Esophagus squamous epithelium (tissue), 5 donors: ENCODE results near the gene TBK1. TPM values are rescaled to one million over a fixed set of nuclear protein-coding genes. Genes with fewer than 3 reads are reported as not detected.

Source experiments
- DNase-seq: peaks from one replicate; lab custom pipeline; 2025; lab: John Stamatoyannopoulos, UW
- H3K27ac ChIP-seq, 4 donors: fragments of 200-600 bp; sonication (generic); one replicate each; pipeline ENCODE4 v1.5.1; 2016 to 2019; ENCODE audit warnings: mild to moderate bottlenecking in 1 of 4
- H3K27me3 ChIP-seq, 4 donors: fragments of 200-600 bp; sonication (generic); 1 replicate in 3 of 4; 2 replicates in 1 of 4; pipeline versions ENCODE4 v1.5.1 to v1.6.0; 2017 to 2021; ENCODE audit warnings: antibody characterized with exemption in 1 of 4
- H3K36me3 ChIP-seq, 3 donors: fragments of 200-600 bp; sonication (generic); one replicate each; pipeline ENCODE4 v1.5.1; 2016 to 2019
- H3K4me1 ChIP-seq, 3 donors: fragments of 200-600 bp; sonication (generic); one replicate each; pipeline ENCODE4 v1.5.1; 2017 to 2019
- H3K4me3 ChIP-seq, 4 donors: fragments of 200-600 bp; sonication (generic); 1 replicate in 3 of 4; 2 replicates in 1 of 4; pipeline ENCODE4 v1.5.1; 2016 to 2019; ENCODE audit warnings: mild to moderate bottlenecking in 2 of 4, moderate library complexity in 1 of 4
- H3K9me3 ChIP-seq, 3 donors: fragments of 200-600 bp; sonication (generic); one replicate each; pipeline ENCODE4 v1.5.1; 2016 to 2019
- POLR2A ChIP-seq, 4 donors: fragments of 450-650 bp; IDR thresholded peaks; one replicate each; pipeline ENCODE4 v1.6.1; 2017; ENCODE audit warnings: antibody characterized with exemption in 4 of 4, mild to moderate bottlenecking in 4 of 4, moderate library complexity in 3 of 4
- WGBS, 2 donors: methylation state at CpG; one replicate each; pipeline ENCODE4 v1.1.5; 2018; 5-methylcytosine and 5-hydroxymethylcytosine counted together
- intact Hi-C: fragments of 100-400 bp; cut with DNase I; formaldehyde crosslinking; loops from one replicate; pipeline ENCODE4 v1.15.0; 2022
- total RNA-seq, 4 donors: library from RNA; depleted of rRNA; stranded (reverse); fragments of >200 nt; gene quantifications; one replicate each; pipeline ENCODE4 v1.1.0, GENCODE V29; 2016
- TF ChIP-seq, protein P1 (sequence below), 6 experiments: fragments of 450-650 bp in 4 of 6; fragments of 200-600 bp in 2 of 6; sonication (generic) in 2 of 6; IDR thresholded peaks; one replicate each; pipeline ENCODE4 v1.5.1; 2016 to 2019; ENCODE audit warnings: antibody characterized with exemption in 6 of 6, mild to moderate bottlenecking in 4 of 6, moderate library complexity in 4 of 6
- donor health status: DM: yes; HTN: yes; CAD: no.

TBK1 gene
- total RNA-seq, 4 donors from 2014 or later: 12.5 to 25.7 (median 20.7) TPM

DNA sequence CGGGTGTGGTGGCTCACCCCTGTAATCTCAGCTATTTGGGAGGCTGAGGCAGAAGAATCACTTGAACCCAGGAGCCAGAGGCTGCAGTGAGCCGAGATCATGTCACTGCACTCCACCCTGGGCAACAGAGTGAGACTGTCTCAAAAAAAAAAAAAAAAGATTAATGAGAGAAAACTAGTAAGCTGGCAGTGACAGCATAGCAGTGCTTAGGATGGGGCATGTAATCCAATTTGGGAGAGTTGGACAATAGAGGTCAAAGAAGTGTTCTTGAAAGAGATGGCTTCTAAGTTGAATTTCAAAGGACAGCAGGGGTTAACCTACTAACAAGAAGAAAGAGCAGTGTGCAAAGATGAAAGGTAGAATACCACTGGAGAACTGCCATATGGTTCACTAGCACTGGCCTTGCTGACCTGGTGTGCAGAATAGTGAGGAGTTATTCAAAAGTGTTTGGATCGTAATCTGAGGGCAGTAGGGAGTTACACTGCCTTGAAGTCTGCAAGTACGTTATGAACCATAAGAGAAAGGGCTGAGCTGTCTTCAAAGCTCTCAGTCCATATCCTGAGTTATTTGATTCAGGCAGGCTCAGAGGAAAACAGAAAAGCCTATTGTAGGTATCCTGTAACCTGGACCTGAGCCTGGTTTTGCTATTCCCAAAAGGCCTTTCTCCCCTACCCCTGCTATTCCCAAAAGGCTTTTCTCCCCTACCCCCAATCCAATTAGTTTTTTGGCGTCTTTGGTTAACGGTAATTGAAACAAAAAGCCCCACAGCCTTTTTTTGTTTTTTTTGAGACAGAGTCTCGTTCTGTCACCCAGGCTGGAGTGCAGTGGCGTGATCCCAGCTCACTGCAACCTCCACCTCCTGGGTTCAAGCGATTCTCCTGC lies 44.3 kb upstream of the TBK1 start:
- intact Hi-C loops: no loop called here

GRCh38 chr12:64411427-64411826 lies 40.5 kb upstream of the TBK1 start:
- Histone ChIP-seq H3K4me3 (no peak overlapping the region), H3K36me3 (peaks cover 16 to 66% (median 22%) of the 10 kb centered on the region in 3 donors), H3K27me3 (no peaks in the 10 kb centered on the region), H3K27ac (no peak overlapping the region), H3K4me1 (peaks cover 0 to 20% (median 0%) of the 10 kb centered on the region in 3 donors), H3K9me3 (no peaks in the 10 kb centered on the region)
- DNase-seq: no peak
- TF ChIP-seq, protein P1, sequence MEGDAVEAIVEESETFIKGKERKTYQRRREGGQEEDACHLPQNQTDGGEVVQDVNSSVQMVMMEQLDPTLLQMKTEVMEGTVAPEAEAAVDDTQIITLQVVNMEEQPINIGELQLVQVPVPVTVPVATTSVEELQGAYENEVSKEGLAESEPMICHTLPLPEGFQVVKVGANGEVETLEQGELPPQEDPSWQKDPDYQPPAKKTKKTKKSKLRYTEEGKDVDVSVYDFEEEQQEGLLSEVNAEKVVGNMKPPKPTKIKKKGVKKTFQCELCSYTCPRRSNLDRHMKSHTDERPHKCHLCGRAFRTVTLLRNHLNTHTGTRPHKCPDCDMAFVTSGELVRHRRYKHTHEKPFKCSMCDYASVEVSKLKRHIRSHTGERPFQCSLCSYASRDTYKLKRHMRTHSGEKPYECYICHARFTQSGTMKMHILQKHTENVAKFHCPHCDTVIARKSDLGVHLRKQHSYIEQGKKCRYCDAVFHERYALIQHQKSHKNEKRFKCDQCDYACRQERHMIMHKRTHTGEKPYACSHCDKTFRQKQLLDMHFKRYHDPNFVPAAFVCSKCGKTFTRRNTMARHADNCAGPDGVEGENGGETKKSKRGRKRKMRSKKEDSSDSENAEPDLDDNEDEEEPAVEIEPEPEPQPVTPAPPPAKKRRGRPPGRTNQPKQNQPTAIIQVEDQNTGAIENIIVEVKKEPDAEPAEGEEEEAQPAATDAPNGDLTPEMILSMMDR (IDR thresholded peaks at IDR 0.05): no peak
- no peak for TF ChIP-seq POLR2A (IDR thresholded peaks at IDR 0.05)
- intact Hi-C loops: no loop called here
- WGBS, 2 donors: 89 to 92% methylated on average over 2 of the region's 2 CpGs

More for the DNA sequence above, 44.3 kb upstream of the TBK1 start:
- H3K4me1 ChIP-seq: peaks cover 8 to 41% (median 10%) of the 10 kb centered on the region in 3 donors
- no peak for DNase-seq
- WGBS, 2 donors: 88% methylated on average over 7 to 9 of the region's 9 CpGs
- H3K27ac ChIP-seq: no peak overlapping the region
- no peaks in the 10 kb centered on the region for H3K9me3 ChIP-seq
- H3K27me3 ChIP-seq: no peaks in the 10 kb centered on the region
- no peak overlapping the region for H3K4me3 ChIP-seq
- peaks cover 3 to 27% (median 12%) of the 10 kb centered on the region in 3 donors for H3K36me3 ChIP-seq
- TF ChIP-seq, protein P1 (IDR thresholded peaks at IDR 0.05): no peak
- TF ChIP-seq POLR2A (IDR thresholded peaks at IDR 0.05): no peak

GRCh38 chr12:64412459-64412858 lies 39.5 kb upstream of the TBK1 start:
- intact Hi-C loops: no loop called here
- Histone ChIP-seq H3K27ac (no peak overlapping the region), H3K36me3 (peaks cover 22 to 76% (median 30%) of the 10 kb centered on the region in 3 donors), H3K9me3 (no peaks in the 10 kb centered on the region), H3K27me3 (no peaks in the 10 kb centered on the region), H3K4me3 (no peak overlapping the region), H3K4me1 (peaks cover 0 to 15% (median 0%) of the 10 kb centered on the region in 3 donors)
- WGBS, 2 donors: 82 to 89% methylated on average over 2 of the region's 2 CpGs
- TF ChIP-seq, protein P1 (IDR thresholded peaks at IDR 0.05): no peak
- TF ChIP-seq POLR2A (IDR thresholded peaks at IDR 0.05): no peak
- DNase-seq: no peak

DNA sequence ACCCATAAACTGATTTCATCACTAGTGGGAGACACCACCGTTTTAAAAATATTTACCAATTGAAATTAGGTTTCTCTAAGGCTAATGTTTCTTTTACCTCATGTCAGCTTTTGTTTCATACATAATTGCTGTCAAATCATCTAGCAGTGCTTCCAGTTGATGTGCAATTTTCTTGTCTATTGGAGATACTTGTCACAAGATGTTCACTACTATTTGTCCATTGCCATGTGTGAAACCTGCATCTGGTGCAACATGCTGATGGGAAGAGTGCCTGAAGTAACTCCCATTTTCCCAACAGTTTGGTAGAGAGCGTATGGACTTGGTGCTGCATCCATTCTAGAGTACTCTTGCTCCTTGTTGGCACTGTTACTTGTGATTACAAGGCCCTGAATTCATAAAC lies 38.0 kb upstream of the TBK1 start:
- no peaks in the 10 kb centered on the region for H3K27me3 ChIP-seq
- no peak overlapping the region for H3K27ac ChIP-seq
- WGBS, 2 donors: 90 to 92% methylated on average over 2 of the region's 2 CpGs
- TF ChIP-seq, protein P1 (IDR thresholded peaks at IDR 0.05): no peak
- no peak for TF ChIP-seq POLR2A (IDR thresholded peaks at IDR 0.05)
- peaks cover 0 to 7% (median 0%) of the 10 kb centered on the region in 3 donors for H3K4me1 ChIP-seq
- DNase-seq: no peak
- intact Hi-C loops: no loop called here
- peaks cover 22 to 90% (median 35%) of the 10 kb centered on the region in 3 donors for H3K36me3 ChIP-seq
- H3K4me3 ChIP-seq: no peak overlapping the region
- no peaks in the 10 kb centered on the region for H3K9me3 ChIP-seq

DNA sequence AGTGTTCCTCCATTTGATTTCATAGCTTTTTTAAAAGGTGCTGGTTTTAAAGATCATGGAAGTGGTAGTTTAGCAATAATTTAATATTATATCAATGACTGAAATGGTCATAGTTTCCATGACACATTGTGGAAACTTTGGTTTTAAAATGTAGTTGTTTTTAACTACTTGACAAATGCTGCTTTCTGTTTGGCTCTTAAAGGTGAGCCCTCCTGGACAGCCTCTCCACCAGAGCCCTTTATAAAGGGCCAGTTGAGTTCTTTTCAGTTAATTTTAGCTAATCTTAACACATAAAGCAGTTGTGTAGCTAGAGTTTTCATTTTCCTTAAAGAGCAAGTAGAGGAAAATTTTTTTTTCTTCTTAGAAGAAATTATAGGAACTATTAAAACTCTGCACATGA lies 33.7 kb upstream of the TBK1 start:
- Histone ChIP-seq H3K27me3 (no peaks in the 10 kb centered on the region), H3K36me3 (peaks cover 15 to 100% (median 34%) of the 10 kb centered on the region in 3 donors), H3K4me1 (no peaks in the 10 kb centered on the region), H3K27ac (no peak overlapping the region), H3K4me3 (no peak overlapping the region), H3K9me3 (no peaks in the 10 kb centered on the region)
- TF ChIP-seq POLR2A (IDR thresholded peaks at IDR 0.05): no peak
- TF ChIP-seq, protein P1 (IDR thresholded peaks at IDR 0.05): no peak
- intact Hi-C loops: no loop called here
- DNase-seq: no peak
